GM21367 (cell line): ENCODE results near the gene RELN.
A peak's percentile ranks its signal among the peaks of the same experiment; 100 is the strongest.
"Not testable (repeated sequence)": the region's sequence is repeated elsewhere in the genome, so short reads cannot be mapped to it uniquely, and the experiment has no call there.

Experiments
- ATAC-seq: cut with Tn5 transposase; IDR thresholded peaks from one replicate; pipeline ENCODE4 v1.9.1; 2021; ENCODE audit not compliant: unreplicated experiment

RELN gene

DNA sequence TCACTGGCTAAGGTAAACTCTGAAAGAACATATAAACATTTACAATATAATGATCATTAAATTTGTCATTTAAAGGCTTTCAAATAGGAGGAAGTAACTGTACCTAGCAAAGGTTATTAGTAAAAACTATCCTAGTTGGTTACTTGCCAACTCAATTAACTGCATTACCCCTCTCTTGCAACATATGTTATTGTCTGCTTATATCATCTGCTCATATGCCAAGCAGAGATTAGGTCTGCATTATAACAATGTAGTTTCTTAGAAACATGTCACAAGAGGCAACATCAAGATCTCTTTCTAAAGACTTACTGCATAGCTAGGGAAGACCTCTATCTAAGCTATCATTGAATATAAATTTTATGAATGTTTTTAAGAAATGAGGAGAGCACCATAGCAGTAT, 132.5 kb downstream of the RELN start:
- ATAC-seq: no peak

DNA sequence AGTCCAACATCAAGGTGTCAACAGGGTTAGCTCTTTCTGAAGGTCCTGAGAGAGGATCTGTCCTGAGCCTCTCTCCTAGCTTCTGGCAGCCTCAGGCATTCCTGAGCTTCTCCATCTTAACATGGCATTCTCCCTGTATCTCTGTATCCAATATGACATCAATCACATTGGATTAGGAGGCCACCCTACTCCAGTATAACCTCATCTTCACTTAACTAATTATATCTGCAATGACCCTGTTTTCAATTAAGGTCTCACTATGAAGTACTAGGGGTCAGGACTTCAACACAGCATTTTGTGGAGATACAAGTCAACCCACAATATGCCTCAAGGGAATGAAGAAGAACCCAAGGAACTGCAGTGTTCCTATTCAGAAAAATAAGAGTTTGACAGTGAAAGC, 133.8 kb downstream of the RELN start:
- no peak for ATAC-seq

DNA sequence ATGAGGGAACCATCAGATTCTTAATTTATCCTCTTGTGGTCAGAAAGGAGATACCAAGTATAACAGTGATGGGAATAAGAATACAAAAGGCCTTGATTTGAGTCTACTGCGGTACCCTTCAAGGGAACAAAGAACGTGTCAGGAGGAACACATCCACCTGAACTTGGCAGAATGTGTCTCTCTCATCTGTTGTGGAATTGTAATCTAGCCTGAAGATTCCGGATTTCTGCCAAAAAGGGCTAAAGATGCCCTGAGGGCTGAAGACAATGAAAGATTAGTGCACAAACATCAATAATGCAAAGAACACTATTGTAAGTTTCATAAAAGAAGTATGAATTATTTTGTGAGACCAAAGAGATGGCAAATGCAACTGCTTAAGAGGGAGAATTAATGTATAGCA, 134.8 kb downstream of the RELN start:
- no peak for ATAC-seq

DNA sequence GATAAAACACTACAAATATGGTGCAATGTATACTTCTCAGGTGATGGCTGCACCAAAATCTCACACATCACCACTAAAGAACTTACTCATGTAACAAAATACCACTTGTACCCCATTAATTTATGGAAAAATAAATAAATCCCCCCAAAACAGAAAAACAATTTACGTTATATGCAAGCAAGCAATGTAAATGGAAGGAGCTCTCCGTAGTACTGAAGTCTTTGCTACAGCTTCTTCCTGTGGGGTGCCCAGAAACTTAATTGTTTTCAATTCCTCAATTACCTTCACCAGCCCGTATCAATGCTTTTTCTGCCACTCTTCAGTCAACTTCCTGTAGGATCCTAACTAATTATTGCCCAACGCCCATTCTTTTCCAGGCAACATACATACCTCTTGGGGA, 138.1 kb downstream of the RELN start:
- no peak for ATAC-seq

- ATAC-seq: no peak
Observed at GRCh38 chr7:103843689-103844480, 145.6 kb downstream of the RELN start.

DNA sequence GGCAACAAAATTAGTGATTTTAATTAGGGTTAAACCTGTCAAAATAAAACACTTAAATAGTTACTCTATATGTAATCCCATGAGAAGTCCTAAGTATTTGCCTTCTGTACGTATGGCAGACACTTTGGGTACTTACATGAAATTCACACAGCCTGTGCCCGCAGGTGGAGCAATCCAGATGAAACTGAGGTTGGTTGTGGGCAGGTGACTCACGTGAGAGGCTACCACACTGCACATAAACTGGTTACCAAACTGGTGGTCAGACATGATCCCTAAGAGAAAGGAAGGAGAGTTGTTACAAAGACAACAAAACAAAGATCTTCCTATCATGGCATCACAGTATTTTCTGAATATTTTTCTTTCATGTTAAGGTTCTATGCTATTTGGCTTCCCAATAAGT, 156.1 kb downstream of the RELN start:
- no peak for ATAC-seq

- ATAC-seq: no peak
Observed at GRCh38 chr7:103832438-103832837, 157.0 kb downstream of the RELN start.

DNA sequence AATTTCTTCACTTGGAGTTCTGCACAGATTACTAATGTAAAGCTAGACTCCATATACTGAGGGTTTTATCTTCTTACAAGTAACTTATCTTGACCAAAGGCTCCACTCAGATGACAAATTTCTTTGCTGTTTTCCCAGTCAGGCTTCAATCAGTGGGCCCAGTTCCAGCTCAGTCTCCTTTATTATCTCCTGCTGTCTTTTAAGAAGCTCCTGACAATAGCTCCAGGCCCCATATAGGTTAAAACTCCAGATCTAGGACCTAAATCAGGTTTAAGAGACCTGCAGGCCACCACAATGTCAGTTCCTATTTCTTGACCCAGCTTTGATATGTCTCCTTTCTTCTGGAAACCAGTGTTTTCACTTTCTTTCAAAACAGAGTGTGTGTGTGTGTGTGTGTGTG, 165.2 kb downstream of the RELN start:
- ATAC-seq: no peak

DNA sequence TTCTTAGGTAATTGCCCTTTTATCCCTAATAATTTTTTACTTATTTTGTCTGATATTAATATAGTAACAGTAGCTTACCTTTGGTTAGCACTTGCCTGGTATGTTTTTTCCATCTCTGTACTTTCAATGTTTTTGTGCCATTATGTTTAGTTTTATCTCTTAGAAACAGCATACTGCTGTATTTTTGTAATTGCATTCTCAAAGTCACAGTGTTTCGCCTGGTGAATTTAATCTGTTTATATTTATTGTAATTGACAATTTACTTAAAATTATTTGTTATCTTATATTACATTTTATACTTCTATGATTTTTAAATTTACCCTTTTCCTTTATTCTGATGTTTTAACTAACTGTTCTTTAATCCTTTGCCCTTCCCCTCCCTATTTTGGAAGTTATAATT, 166.4 kb downstream of the RELN start:
- no peak for ATAC-seq

DNA sequence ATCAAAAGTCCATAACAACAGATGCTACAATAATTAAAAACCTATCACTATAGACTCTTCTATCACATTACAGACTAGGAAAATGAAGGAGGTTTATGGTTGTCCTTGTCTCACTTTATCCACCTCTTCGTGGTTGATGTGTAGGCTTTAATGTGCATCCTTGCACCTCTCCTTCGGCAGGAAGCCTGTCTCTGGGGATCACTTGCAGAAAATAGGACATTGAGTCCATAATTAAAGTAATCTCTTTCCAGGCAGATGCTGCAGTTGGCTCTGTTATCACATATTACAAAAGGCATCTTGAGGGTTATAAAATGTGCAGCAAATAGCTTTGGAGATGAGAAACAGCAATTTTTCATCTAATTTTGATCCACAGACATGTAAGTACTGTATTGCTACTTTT, 168.4 kb downstream of the RELN start:
- ATAC-seq: no peak

DNA sequence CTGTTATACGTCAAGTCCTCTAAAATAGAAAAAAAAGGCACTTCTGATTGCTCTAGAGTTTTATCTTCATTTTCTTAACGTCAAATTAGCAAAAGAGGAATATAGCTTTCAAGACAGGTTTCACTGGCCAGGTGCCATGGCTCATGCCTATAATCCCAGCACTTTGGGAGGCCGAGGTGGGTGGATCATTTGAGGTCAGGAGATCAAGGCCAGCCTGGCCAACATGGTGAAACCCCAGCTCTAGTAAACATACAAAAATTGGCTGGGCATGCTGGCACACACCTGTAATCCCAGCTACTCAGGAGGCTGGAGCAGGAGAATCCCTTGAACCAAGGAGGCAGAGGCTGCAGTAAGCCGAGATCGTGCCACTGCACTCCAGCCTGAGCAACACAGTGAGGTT, 173.5 kb downstream of the RELN start:
- ATAC-seq: not testable (repeated sequence)

GRCh38 chr7:103813970-103814369, 175.5 kb downstream of the RELN start:
- no peak for ATAC-seq

- ATAC-seq: peak; percentile 74
Observed at GRCh38 chr7:103811997-103812396, 177.5 kb downstream of the RELN start.

DNA sequence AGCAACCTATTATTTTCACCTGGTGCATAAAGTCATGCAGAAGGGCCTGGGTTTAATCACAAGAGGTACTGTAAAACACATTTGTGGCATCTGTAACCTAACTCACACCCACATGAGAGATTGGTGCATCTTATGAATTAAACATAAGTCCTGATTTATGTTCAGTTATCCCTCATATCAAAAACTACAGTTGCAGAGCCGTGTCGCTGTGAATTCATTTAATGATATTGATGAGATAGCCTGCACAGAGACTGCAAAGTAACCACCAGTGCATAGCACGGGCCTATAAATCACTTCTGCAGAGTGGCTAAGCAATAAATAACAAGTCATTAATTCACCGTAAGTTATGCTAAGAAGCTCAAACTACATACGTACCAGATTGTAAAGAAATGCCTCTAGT, 178.2 kb downstream of the RELN start:
- ATAC-seq: no peak

- no peak for ATAC-seq
Observed at GRCh38 chr7:103810112-103810744, 179.2 kb downstream of the RELN start.

DNA sequence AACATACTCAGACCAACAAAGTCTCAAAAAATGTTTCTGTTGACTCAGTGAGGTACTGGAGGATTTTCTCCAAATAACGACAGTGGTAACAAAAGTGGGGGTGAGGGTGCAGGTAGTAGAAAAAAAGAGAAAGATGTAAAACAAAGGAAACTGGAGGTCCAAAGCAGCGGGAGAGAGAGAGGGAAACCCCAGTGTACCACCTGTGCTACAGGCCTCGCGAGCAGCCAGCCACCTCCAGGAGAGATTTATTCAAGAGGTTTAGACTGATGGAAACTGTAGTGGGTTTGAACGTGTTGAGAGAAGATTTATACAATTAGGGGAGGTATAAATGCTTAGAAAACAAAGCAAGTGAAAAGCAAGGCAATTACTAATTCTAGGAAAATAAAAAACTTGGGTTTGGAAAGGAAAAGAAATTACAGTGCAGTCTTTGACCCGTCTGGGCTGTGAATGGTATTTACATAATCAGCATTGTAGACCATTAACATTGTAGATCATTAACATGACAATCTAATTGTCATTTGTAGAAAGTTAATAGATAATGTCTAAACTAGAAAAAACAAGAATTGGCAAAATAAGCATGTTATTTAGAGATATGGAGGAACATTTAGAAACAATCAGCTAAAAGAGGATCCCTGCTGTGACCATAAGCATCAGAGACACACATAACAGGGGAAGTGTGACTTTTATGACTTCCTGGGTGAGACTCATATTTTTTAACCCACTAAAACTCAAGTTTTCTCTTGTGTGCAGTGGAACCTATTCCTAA, 180.0 kb downstream of the RELN start:
- no peak for ATAC-seq

DNA sequence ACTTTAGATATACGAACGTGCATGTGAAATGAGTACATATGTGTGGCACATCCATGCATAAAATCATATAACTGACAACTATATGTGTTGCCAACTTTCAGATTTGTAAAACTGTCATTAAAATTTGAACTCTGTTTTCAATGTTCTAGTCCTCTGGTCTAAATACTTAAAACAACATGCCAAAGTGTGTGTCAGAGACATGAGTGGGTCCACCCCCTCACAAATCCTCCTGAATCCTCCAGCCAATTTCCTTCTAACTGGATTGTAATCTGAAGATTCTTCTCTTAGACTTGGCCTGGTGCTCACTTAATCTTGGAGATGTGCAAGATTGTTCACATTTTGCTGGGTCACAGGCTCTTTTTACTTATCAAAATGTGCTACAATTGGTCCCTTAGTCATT, 184.1 kb downstream of the RELN start:
- no peak for ATAC-seq

GRCh38 chr7:103803631-103804030, 185.8 kb downstream of the RELN start:
- no peak for ATAC-seq

- ATAC-seq: no peak
Observed at GRCh38 chr7:103799298-103799697, 190.2 kb downstream of the RELN start.

DNA sequence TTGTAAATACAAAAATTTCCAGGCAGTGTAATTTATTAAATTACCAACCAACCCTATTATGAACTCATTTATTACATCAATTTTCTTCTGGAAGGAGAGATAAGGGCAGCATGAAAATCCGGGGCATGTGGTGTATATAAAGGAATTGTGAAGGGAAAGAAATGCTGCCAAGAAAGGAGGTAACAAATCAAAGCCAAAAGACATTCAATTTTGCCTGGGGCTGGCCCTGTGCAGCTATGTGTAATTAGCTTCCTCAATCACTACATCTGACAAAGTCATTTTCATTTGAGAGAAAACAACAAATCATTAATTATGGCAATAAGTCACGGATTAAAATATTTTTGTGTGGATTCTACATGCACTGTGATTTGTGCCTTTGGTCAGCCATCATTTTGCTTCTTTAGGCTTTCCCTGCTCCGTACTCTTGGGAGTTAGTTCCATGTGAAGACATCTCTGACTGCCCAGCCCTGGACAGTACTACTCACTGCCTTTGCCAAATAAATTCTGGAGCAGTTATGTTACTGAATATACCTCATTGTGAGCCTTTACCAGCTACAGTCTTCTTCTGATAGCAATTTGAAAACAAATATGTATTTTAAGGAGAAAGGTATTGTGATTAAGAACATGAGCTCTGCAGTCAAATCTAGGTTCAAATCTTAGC, 191.7 kb downstream of the RELN start:
- ATAC-seq: no peak

- no peak for ATAC-seq
Observed at GRCh38 chr7:103796327-103796962, 193.0 kb downstream of the RELN start.
